Ovary (tissue), 3 donors: ENCODE results near the gene IGSF9.

Source experiments
- EP300 ChIP-seq: sonication (generic); formaldehyde crosslinking; IDR thresholded peaks from one replicate; pipeline ENCODE4 v1.6.1; 2017; ENCODE audit warnings: antibody characterized with exemption
- POLR2A ChIP-seq: fragments of 450-650 bp; IDR thresholded peaks from one replicate; pipeline ENCODE4 v1.6.1; 2017; ENCODE audit warnings: antibody characterized with exemption, mild to moderate bottlenecking, moderate library complexity
- TF ChIP-seq, protein P1 (sequence below), 3 donors: fragments of 450-650 bp in 2 of 3; fragments of 200-600 bp in 1 of 3; IDR thresholded peaks; one replicate each; pipeline versions ENCODE4 v1.5.1 to v1.8.0; 2016 to 2022; ENCODE audit warnings: antibody characterized with exemption in 3 of 3, mild to moderate bottlenecking in 1 of 3
- donor health status: DM: no; HTN: no; CAD: no.

DNA sequence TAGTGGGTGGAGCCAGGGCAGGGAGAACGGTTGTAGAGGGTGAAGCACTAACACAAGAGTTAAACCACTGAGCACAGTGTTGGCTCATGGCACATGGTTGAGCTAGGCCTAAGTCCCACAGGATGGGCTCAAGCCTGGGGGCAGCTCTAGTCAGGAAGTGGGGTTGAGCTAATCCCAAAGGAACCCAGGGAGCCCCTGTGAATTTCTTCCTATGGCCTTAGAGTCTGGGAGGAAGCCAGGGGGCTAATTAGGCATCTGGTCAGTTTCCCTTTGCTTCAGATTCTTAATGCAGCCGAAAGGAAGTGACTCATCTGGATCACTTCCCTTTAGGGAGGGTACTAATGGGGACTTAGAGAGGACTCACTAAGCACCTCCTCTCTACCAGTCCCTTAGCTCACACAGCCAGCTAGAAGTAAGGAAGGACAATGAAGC, 55.6 kb downstream of the IGSF9 start:
- TF ChIP-seq, protein P1, sequence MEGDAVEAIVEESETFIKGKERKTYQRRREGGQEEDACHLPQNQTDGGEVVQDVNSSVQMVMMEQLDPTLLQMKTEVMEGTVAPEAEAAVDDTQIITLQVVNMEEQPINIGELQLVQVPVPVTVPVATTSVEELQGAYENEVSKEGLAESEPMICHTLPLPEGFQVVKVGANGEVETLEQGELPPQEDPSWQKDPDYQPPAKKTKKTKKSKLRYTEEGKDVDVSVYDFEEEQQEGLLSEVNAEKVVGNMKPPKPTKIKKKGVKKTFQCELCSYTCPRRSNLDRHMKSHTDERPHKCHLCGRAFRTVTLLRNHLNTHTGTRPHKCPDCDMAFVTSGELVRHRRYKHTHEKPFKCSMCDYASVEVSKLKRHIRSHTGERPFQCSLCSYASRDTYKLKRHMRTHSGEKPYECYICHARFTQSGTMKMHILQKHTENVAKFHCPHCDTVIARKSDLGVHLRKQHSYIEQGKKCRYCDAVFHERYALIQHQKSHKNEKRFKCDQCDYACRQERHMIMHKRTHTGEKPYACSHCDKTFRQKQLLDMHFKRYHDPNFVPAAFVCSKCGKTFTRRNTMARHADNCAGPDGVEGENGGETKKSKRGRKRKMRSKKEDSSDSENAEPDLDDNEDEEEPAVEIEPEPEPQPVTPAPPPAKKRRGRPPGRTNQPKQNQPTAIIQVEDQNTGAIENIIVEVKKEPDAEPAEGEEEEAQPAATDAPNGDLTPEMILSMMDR (IDR thresholded peaks at IDR 0.05) = no peak
- TF ChIP-seq POLR2A (no peak), EP300 (no peak)
